ENCODE results near the gene IGSF9B. TPM values are rescaled to one million over a fixed set of nuclear protein-coding genes. Genes with fewer than 3 reads are reported as not detected.

IGSF9B gene
- total RNA-seq, 2 experiments from 2014 or later: 24.3 to 27.4 TPM

DNA sequence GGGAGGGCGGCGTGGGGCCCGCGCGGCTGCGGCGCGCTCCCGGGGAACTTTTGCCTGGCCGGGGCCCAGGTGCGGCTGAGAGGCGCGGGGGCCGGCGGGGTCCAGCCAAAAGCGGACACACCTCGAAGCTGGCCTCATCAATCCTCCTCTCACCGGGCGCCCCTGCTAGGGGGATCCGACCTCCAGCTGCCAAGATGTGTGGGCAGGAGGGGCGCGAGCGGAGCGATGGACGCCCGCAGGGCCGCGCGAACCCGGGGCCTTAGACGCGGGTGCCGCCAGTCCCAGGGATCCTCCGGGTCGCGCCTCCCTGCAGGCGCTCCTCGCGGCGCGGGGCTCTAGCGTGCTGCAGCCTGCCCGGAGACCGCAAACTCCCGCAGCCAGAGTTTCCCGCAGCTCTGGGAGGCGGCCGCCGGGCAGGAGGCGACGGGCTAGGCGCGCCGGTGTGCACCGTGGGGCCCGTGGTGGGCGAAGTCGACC, 785 bp downstream of the IGSF9B start:
- Histone ChIP-seq H3K9me3 (ENCODE audit: control insufficient read depth in 1 of 2, insufficient read depth in 1 of 2, low read length in 2 of 2) (peaks cover 0 to 3% of the 10 kb centered on the region in 2 experiments), H3K4me1 (ENCODE audit: insufficient read depth, low read length) (peaks cover 47% of the 10 kb centered on the region), H3K4me3 (ENCODE audit: low read length) (peak overlapping the region; percentile 53), H3K36me3 (ENCODE audit: insufficient read depth, low read length) (no peaks in the 10 kb centered on the region), H3K27ac (ENCODE audit: low read depth in 1 of 2, low read length in 2 of 2) (no peak overlapping the region), H3K27me3 (ENCODE audit: control insufficient read depth in 1 of 2, insufficient read depth in 2 of 2, low read length in 2 of 2) (peaks cover 15 to 16% of the 10 kb centered on the region in 2 experiments)
- Mint-ChIP-seq H3K4me3 (no peak overlapping the region), H3K4me1 (ENCODE audit: low read depth) (peaks cover 46% of the 10 kb centered on the region), H3K36me3 (ENCODE audit: low read depth) (no peaks in the 10 kb centered on the region), H3K27ac (peak overlapping the region; percentile 49), H3K9me3 (no peaks in the 10 kb centered on the region), H3K27me3 (peaks cover 20% of the 10 kb centered on the region)
- POLR2A ChIA-PET: interaction anchor here (0.8 to 4.5 kb wide), 7 partner anchors 10 to 94 kb away, joined by 3 to 42 read pairs (median 4); no protein-coding TSS in a partner anchor
- TF ChIP-seq, protein P1, sequence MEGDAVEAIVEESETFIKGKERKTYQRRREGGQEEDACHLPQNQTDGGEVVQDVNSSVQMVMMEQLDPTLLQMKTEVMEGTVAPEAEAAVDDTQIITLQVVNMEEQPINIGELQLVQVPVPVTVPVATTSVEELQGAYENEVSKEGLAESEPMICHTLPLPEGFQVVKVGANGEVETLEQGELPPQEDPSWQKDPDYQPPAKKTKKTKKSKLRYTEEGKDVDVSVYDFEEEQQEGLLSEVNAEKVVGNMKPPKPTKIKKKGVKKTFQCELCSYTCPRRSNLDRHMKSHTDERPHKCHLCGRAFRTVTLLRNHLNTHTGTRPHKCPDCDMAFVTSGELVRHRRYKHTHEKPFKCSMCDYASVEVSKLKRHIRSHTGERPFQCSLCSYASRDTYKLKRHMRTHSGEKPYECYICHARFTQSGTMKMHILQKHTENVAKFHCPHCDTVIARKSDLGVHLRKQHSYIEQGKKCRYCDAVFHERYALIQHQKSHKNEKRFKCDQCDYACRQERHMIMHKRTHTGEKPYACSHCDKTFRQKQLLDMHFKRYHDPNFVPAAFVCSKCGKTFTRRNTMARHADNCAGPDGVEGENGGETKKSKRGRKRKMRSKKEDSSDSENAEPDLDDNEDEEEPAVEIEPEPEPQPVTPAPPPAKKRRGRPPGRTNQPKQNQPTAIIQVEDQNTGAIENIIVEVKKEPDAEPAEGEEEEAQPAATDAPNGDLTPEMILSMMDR (IDR thresholded peaks at IDR 0.05): no peak
- no peak for ATAC-seq (ENCODE audit: poor library complexity)
- intact Hi-C loops (cut with DNase I, micrococcal nuclease): loop anchor here (5.0 to 10.0 kb wide), 2 partner anchors 266 to 269 kb away; partner anchors contain the start of genes NCAPD3 (in 2 of the 2) and VPS26B (in 2 of the 2)
- CTCF ChIA-PET: interaction anchor here (2.4 to 4.5 kb wide), 3 partner anchors 9 to 28 kb away, joined by 8 to 26 read pairs (median 14); no protein-coding TSS in a partner anchor
- peak in 3 of 14 experiments; percentile 11 to 40 (median 34) for DNase-seq

DNA sequence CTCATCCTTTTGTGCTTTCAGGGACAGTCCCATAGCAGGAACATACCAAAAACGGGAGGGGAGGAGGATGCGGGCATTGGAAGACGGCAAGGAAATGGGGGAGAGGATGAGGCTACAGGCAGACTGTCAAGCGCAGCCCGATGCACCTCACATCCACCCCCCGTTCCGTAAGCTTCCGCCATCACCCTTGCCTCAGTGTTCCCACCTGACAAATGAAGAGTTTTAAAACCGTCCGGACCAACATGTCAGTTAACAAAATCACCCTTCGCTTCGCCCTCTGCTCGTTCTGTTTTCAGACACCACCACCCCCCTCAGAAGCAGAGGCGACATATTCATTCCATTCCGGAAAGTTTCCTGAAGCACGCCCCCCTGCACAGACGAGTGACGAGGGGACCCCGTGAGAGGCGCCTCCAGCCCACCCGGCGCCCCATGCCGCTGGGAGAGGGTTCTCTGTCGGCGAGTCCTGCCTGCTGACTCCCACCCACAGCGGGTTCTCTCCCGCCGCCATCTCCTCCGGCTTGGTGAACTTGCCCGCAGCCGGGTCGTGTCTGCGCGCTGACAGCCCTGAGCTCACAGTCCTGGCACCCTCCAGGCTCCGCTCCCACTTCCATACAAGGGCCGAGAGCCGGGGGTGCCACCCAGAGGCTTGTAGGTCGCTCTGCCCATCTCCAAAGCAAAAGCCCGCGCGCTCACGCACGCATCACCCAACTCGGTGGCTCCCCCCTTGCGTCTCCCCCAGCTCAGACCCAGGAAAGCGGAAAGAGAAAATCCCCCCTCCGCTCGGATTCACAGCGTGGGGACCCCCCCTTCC, 1.5 kb downstream of the IGSF9B start:
- Mint-ChIP-seq H3K4me3 (peak overlapping the region; percentile 96), H3K27me3 (peaks cover 20% of the 10 kb centered on the region), H3K36me3 (ENCODE audit: low read depth) (no peaks in the 10 kb centered on the region), H3K4me1 (ENCODE audit: low read depth) (peaks cover 46% of the 10 kb centered on the region), H3K27ac (peak overlapping the region; percentile 49), H3K9me3 (no peaks in the 10 kb centered on the region)
- H3K27me3 ChIP-seq (ENCODE audit: control insufficient read depth in 1 of 2, insufficient read depth in 2 of 2, low read length in 2 of 2): peaks cover 15 to 16% of the 10 kb centered on the region in 2 experiments
- POLR2A ChIA-PET: interaction anchor here (0.8 to 4.5 kb wide), 7 partner anchors 9 to 113 kb away, joined by 3 to 42 read pairs (median 4); partner anchors contain the start of gene JAM3
- DNase-seq (peak in 9 of 14 experiments; percentile 14 to 70 (median 43)), ATAC-seq (ENCODE audit: poor library complexity) (peak; percentile 22)
- TF ChIP-seq, protein P1 (IDR thresholded peaks at IDR 0.05): no peak
- no peaks in the 10 kb centered on the region for H3K36me3 ChIP-seq (ENCODE audit: insufficient read depth, low read length)
- peaks cover 0 to 3% of the 10 kb centered on the region in 2 experiments for H3K9me3 ChIP-seq (ENCODE audit: control insufficient read depth in 1 of 2, insufficient read depth in 1 of 2, low read length in 2 of 2)
- H3K4me1 ChIP-seq (ENCODE audit: insufficient read depth, low read length): peaks cover 47% of the 10 kb centered on the region
- CTCF ChIA-PET: interaction anchor here (2.4 to 4.5 kb wide), 3 partner anchors 8 to 27 kb away, joined by 8 to 26 read pairs (median 14); no protein-coding TSS in a partner anchor
- H3K27ac ChIP-seq (ENCODE audit: low read depth in 1 of 2, low read length in 2 of 2): no peak overlapping the region
- peak overlapping the region; percentile 53 for H3K4me3 ChIP-seq (ENCODE audit: low read length)
- intact Hi-C loops (cut with DNase I, micrococcal nuclease): loop anchor here (5.0 to 10.0 kb wide), 2 partner anchors 267 to 270 kb away; partner anchors contain the start of genes NCAPD3 (in 2 of the 2) and VPS26B (in 2 of the 2)

DNA sequence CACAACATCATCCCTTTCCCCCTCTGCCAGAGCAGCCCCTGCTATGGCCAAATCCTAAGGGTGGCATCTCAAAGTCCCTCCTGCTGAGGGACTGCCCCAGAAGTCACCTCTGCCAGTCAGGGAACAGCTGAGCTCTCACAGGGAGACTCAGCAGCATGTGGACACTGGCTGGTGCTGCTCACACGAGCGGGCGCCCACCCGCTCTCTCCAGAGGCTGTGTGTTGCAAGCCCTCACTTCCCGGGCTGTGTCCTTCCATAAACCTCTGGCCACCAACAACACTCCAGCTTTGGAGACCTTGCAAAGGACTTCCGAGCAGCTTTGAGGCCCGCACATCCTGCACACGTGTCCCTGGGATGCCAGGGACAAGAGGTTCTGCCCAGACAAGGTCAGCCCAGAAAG, 2.8 kb downstream of the IGSF9B start:
- POLR2A ChIA-PET: no interaction called here
- H3K27me3 Mint-ChIP-seq: peaks cover 20% of the 10 kb centered on the region
- no peaks in the 10 kb centered on the region for H3K36me3 Mint-ChIP-seq (ENCODE audit: low read depth)
- H3K9me3 Mint-ChIP-seq: no peaks in the 10 kb centered on the region
- peak overlapping the region; percentile 96 for H3K4me3 Mint-ChIP-seq
- peaks cover 56% of the 10 kb centered on the region for H3K4me1 Mint-ChIP-seq (ENCODE audit: low read depth)
- Histone ChIP-seq H3K9me3 (ENCODE audit: control insufficient read depth in 1 of 2, insufficient read depth in 1 of 2, low read length in 2 of 2) (peaks cover 0 to 3% of the 10 kb centered on the region in 2 experiments), H3K4me1 (ENCODE audit: insufficient read depth, low read length) (peaks cover 50% of the 10 kb centered on the region), H3K27ac (ENCODE audit: low read depth in 1 of 2, low read length in 2 of 2) (no peak overlapping the region), H3K36me3 (ENCODE audit: insufficient read depth, low read length) (no peaks in the 10 kb centered on the region), H3K27me3 (ENCODE audit: control insufficient read depth in 1 of 2, insufficient read depth in 2 of 2, low read length in 2 of 2) (peaks cover 15 to 16% of the 10 kb centered on the region in 2 experiments), H3K4me3 (ENCODE audit: low read length) (no peak overlapping the region)
- TF ChIP-seq, protein P1 (IDR thresholded peaks at IDR 0.05): no peak
- intact Hi-C loops (cut with DNase I, micrococcal nuclease): loop anchor here in 1 of 2 experiments (10.0 kb wide), 1 partner anchor 271 kb away; the partner anchor contains the start of genes NCAPD3 and VPS26B
- peak overlapping the region; percentile 33 for H3K27ac Mint-ChIP-seq
- ATAC-seq (ENCODE audit: poor library complexity): no peak
- DNase-seq: peak in 1 of 14 experiments; percentile 8
- CTCF ChIA-PET: interaction anchor here (3.2 kb wide), 1 partner anchor 26 kb away, joined by 14 read pairs; no protein-coding TSS in a partner anchor
